ENCODE data around the gene B3GLCT. TPM values are rescaled to one million over a fixed set of nuclear protein-coding genes. Genes with fewer than 3 reads are reported as not detected.

Gene B3GLCT
- total RNA-seq (2014; rRNA removed; shearing (Covaris generic); ENCODE audit: low replicate concordance): 0.32 and 1.1 TPM in 2 replicates

DNA sequence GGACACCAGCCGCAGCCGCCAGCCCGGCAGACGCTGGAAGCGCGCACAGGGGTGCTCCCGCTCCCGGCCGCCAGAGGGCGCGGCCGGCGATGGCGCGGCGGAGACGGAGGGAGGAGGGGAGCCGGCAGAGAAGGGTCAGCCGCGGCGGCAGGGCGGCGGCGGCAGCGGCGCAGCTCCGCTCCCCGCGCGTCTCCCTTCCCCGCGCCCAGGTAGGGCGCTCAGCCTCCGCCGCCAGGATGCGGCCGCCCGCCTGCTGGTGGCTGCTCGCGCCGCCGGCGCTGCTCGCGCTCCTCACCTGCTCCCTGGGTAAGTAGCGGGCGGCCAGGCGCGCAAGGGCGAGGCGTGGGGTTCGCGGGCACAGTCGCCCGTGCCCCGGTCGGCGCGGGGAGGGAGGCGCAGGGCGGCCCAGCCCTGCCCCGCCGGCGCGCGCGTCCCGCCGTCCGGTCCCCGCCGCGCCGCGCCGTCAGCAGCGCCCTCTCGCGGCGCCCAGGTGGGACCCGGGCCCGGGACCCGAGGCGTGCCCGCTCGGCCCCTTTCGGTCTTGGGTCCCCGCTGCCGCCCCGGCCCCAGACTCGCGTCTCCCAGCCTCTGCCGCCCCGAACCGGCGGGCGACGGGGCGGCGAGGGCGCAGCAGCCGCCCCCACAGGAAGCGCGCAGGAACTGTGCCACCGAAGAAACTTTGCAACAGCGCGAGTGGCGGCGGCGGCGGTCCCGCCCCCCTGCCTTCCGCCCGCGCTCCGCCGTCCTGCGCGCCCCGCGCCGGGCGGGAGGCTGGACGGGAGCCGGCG, at the start of gene B3GLCT:
B3GLCT (plus strand) TSS at position 127 of the 788 bp plus-strand sequence; CDS start at position 237, 110 bp downstream.
- Histone ChIP-seq H3K27ac (ENCODE audit: low read length) (no peak within 1 kb of the TSS), H2AFZ (ENCODE audit: low read length) (peak within 1 kb of the TSS; percentile 93; the same call in 1 of the 2 replicates), H4K20me1 (ENCODE audit: insufficient read depth, low read depth, low read length) (no peaks in the 10 kb centered on the region), H3K36me3 (ENCODE audit: insufficient read depth, low read length) (no peaks in the 10 kb centered on the region), H3K9ac (ENCODE audit: low read length) (peak within 1 kb of the TSS; percentile 79), H3K9me2 (replicated peaks; ENCODE audit: insufficient read depth, low read length) (no peaks in the 10 kb centered on the region), H3K4me3 (ENCODE audit: low read length) (peak within 1 kb of the TSS; percentile 67), H3K9me3 (ENCODE audit: low read length) (no peaks in the 10 kb centered on the region), H3K4me1 (ENCODE audit: low read length) (peaks cover 8% of the 10 kb centered on the region), H3K27me3 (ENCODE audit: low read length) (no peaks in the 10 kb centered on the region; the same call in 1 of the 2 replicates), H3K79me2 (ENCODE audit: low read length) (no peaks in the 10 kb centered on the region), H3K4me2 (ENCODE audit: low read depth, low read length, poor library complexity, severe bottlenecking) (peak within 1 kb of the TSS; percentile 73)
- DNase-seq: peak; percentile 89

GRCh38 chr13:31150315-31150985, 49.3 kb upstream of the B3GLCT start:
- H3K79me2 ChIP-seq (ENCODE audit: low read length): peaks cover 71% of the 10 kb centered on the region
- H4K20me1 ChIP-seq (ENCODE audit: insufficient read depth, low read depth, low read length): no peaks in the 10 kb centered on the region
- H3K36me3 ChIP-seq (ENCODE audit: insufficient read depth, low read length): peaks cover 95% of the 10 kb centered on the region
- no peak overlapping the region for H3K27ac ChIP-seq (ENCODE audit: low read length)
- H3K9ac ChIP-seq (ENCODE audit: low read length): no peak overlapping the region
- H3K4me3 ChIP-seq (ENCODE audit: low read length): no peak overlapping the region
- no peak overlapping the region for H3K4me2 ChIP-seq (ENCODE audit: low read depth, low read length, poor library complexity, severe bottlenecking)
- H2AFZ ChIP-seq (ENCODE audit: low read length): no peak overlapping the region
- DNase-seq: no peak
- H3K4me1 ChIP-seq (ENCODE audit: low read length): no peaks in the 10 kb centered on the region
- no peaks in the 10 kb centered on the region for H3K9me2 ChIP-seq (replicated peaks; ENCODE audit: insufficient read depth, low read length)
- no peaks in the 10 kb centered on the region for H3K9me3 ChIP-seq (ENCODE audit: low read length)
- no peaks in the 10 kb centered on the region for H3K27me3 ChIP-seq (ENCODE audit: low read length)

- H3K9ac ChIP-seq (ENCODE audit: low read length): no peak overlapping the region
- H4K20me1 ChIP-seq (ENCODE audit: insufficient read depth, low read depth, low read length): no peaks in the 10 kb centered on the region
- no peak overlapping the region for H3K4me3 ChIP-seq (ENCODE audit: low read length)
- no peak overlapping the region for H3K27ac ChIP-seq (ENCODE audit: low read length)
- DNase-seq: no peak
- H3K9me3 ChIP-seq (ENCODE audit: low read length): no peaks in the 10 kb centered on the region
- H3K9me2 ChIP-seq (replicated peaks; ENCODE audit: insufficient read depth, low read length): no peaks in the 10 kb centered on the region
- H3K79me2 ChIP-seq (ENCODE audit: low read length): peaks cover 67% of the 10 kb centered on the region
- H3K4me1 ChIP-seq (ENCODE audit: low read length): no peaks in the 10 kb centered on the region
- peaks cover 89% of the 10 kb centered on the region; the same call in 1 of the 2 replicates for H3K36me3 ChIP-seq (ENCODE audit: insufficient read depth, low read length)
- H3K4me2 ChIP-seq (ENCODE audit: low read depth, low read length, poor library complexity, severe bottlenecking): no peak overlapping the region
- H3K27me3 ChIP-seq (ENCODE audit: low read length): no peaks in the 10 kb centered on the region
- H2AFZ ChIP-seq (ENCODE audit: low read length): no peak overlapping the region
Measured at GRCh38 chr13:31151837-31152236, 47.9 kb upstream of the B3GLCT start.

DNA sequence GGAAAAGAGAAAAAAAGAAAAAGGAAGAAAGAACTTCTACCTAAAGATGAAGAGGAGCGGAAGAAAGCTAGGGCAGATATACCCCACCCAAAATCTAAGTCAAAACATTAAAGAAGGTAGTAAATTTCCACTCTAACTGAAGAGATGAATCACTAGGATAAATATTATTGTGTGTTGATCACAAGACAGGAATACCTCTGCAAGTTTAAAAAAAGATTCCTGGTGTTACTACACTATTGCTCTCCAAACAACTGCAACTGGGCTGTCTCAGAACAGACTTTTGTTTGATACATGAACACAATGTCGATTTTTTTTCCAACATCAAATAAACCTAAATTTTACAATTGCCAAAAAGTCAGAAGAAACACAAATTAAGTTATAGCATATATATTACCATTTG, 44.8 kb upstream of the B3GLCT start:
- peaks cover 7% of the 10 kb centered on the region for H4K20me1 ChIP-seq (ENCODE audit: insufficient read depth, low read depth, low read length)
- H3K79me2 ChIP-seq (ENCODE audit: low read length): peaks cover 75% of the 10 kb centered on the region
- no peak overlapping the region for H3K4me2 ChIP-seq (ENCODE audit: low read depth, low read length, poor library complexity, severe bottlenecking)
- no peaks in the 10 kb centered on the region for H3K9me2 ChIP-seq (replicated peaks; ENCODE audit: insufficient read depth, low read length)
- DNase-seq: no peak
- H3K4me3 ChIP-seq (ENCODE audit: low read length): no peak overlapping the region
- H2AFZ ChIP-seq (ENCODE audit: low read length): no peak overlapping the region
- H3K4me1 ChIP-seq (ENCODE audit: low read length): peaks cover 15% of the 10 kb centered on the region
- no peaks in the 10 kb centered on the region for H3K9me3 ChIP-seq (ENCODE audit: low read length)
- no peak overlapping the region for H3K27ac ChIP-seq (ENCODE audit: low read length)
- no peak overlapping the region for H3K9ac ChIP-seq (ENCODE audit: low read length)
- no peaks in the 10 kb centered on the region for H3K27me3 ChIP-seq (ENCODE audit: low read length)
- H3K36me3 ChIP-seq (ENCODE audit: insufficient read depth, low read length): peaks cover 80% of the 10 kb centered on the region; the same call in 1 of the 2 replicates

DNA sequence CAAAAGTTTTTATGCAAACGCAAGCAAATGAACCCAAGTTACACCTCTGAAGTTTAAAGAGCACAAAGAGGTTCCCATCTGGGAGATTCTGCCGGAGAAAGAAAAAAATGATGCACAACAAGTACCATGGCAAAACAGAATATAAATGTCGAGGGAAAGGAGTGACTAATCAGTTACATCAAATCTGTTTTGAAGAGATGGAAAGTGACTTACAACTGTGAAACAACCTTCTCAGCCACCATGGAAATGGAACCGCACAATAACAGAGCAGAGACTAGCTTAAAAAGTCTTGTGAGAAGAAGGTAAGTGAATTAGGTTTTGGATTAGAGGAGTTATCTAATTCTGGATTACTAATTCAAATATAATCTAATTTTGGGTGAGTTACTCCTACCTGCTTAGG, 40.5 kb upstream of the B3GLCT start:
- H3K9me3 ChIP-seq (ENCODE audit: low read length): no peaks in the 10 kb centered on the region
- H3K4me1 ChIP-seq (ENCODE audit: low read length): peaks cover 28% of the 10 kb centered on the region
- H4K20me1 ChIP-seq (ENCODE audit: insufficient read depth, low read depth, low read length): peaks cover 10% of the 10 kb centered on the region
- H3K9ac ChIP-seq (ENCODE audit: low read length): peak overlapping the region; percentile 93
- peak overlapping the region; percentile 94 for H3K4me3 ChIP-seq (ENCODE audit: low read length)
- H3K9me2 ChIP-seq (replicated peaks; ENCODE audit: insufficient read depth, low read length): no peaks in the 10 kb centered on the region
- H3K36me3 ChIP-seq (ENCODE audit: insufficient read depth, low read length): peaks cover 37% of the 10 kb centered on the region; the same call in 1 of the 2 replicates
- H3K27ac ChIP-seq (ENCODE audit: low read length): peak overlapping the region; percentile 33
- peaks cover 69% of the 10 kb centered on the region for H3K79me2 ChIP-seq (ENCODE audit: low read length)
- peak overlapping the region; percentile 86 for H3K4me2 ChIP-seq (ENCODE audit: low read depth, low read length, poor library complexity, severe bottlenecking)
- no peak overlapping the region for H2AFZ ChIP-seq (ENCODE audit: low read length)
- DNase-seq: no peak
- no peaks in the 10 kb centered on the region for H3K27me3 ChIP-seq (ENCODE audit: low read length)

DNA sequence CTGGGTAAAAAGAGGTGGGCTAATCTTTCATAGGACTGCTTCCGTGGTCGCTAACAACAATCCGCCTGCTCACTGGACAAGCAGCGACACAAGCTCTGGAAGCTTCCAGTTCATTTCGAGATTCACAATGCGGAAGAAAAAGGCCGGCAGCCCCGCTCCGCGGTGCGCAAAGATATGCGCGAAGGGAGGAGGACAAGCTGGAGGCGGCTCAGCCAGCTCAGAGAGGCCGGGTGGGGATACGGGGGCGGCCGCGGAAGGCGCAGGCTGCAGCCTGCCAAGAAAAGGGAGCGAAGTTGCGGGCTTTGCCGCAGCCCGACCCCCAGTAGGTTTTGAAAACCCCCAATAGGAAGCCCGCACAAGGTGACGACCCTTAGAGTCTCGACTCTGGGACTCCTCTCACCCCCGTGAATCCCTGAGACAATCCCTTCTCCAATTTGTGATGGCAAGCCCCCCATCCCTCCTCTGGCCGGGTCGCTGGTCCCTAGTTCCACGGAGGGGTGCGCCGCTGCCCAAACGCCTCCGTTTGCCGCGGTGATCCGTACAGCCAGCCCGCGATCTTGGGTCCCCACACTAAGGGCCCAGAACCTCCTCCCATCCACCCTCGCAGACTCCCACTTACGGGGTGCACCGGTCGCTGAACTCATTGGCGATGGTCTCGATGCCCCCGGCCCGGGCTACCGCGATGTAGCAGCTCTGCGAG, 38.8 kb upstream of the B3GLCT start:
- Histone ChIP-seq H3K79me2 (ENCODE audit: low read length) (peaks cover 53% of the 10 kb centered on the region), H3K27ac (ENCODE audit: low read length) (peak overlapping the region; percentile 51), H4K20me1 (ENCODE audit: insufficient read depth, low read depth, low read length) (peaks cover 10% of the 10 kb centered on the region), H3K4me2 (ENCODE audit: low read depth, low read length, poor library complexity, severe bottlenecking) (peak overlapping the region; percentile 86), H3K9ac (ENCODE audit: low read length) (peak overlapping the region; percentile 93), H3K4me3 (ENCODE audit: low read length) (peak overlapping the region; percentile 94), H3K9me2 (replicated peaks; ENCODE audit: insufficient read depth, low read length) (no peaks in the 10 kb centered on the region), H2AFZ (ENCODE audit: low read length) (peak overlapping the region; percentile 40; the same call in 1 of the 2 replicates), H3K27me3 (ENCODE audit: low read length) (no peaks in the 10 kb centered on the region), H3K9me3 (ENCODE audit: low read length) (no peaks in the 10 kb centered on the region), H3K36me3 (ENCODE audit: insufficient read depth, low read length) (peaks cover 21% of the 10 kb centered on the region; the same call in 1 of the 2 replicates), H3K4me1 (ENCODE audit: low read length) (peaks cover 28% of the 10 kb centered on the region)
- peak; percentile 86 for DNase-seq

- H3K9ac ChIP-seq (ENCODE audit: low read length): peak within 1 kb of the TSS; percentile 93
- H3K27ac ChIP-seq (ENCODE audit: low read length): peak within 1 kb of the TSS; percentile 54
- no peaks in the 10 kb centered on the region for H3K9me3 ChIP-seq (ENCODE audit: low read length)
- H2AFZ ChIP-seq (ENCODE audit: low read length): peak within 1 kb of the TSS; percentile 93
- no peaks in the 10 kb centered on the region for H3K27me3 ChIP-seq (ENCODE audit: low read length)
- peak within 1 kb of the TSS; percentile 94 for H3K4me3 ChIP-seq (ENCODE audit: low read length)
- peaks cover 20% of the 10 kb centered on the region; the same call in 1 of the 2 replicates for H3K36me3 ChIP-seq (ENCODE audit: insufficient read depth, low read length)
- DNase-seq: peak; percentile 99
- H4K20me1 ChIP-seq (ENCODE audit: insufficient read depth, low read depth, low read length): peaks cover 10% of the 10 kb centered on the region
- H3K4me2 ChIP-seq (ENCODE audit: low read depth, low read length, poor library complexity, severe bottlenecking): peak within 1 kb of the TSS; percentile 86
- H3K9me2 ChIP-seq (replicated peaks; ENCODE audit: insufficient read depth, low read length): no peaks in the 10 kb centered on the region
- H3K79me2 ChIP-seq (ENCODE audit: low read length): peaks cover 51% of the 10 kb centered on the region
- peaks cover 28% of the 10 kb centered on the region for H3K4me1 ChIP-seq (ENCODE audit: low read length)
Measured at GRCh38 chr13:31161557-31162150, 38.1 kb upstream of the B3GLCT start, which contains the start of gene HSPH1. TSS of gene HSPH1 (minus strand) at chr13:31161904. CDS start at chr13:31161582, 322 bp downstream.
